GM21360 (cell line): Measurements from ENCODE around the gene SKA1.
A peak's percentile ranks its signal among the peaks of the same experiment; 100 is the strongest.

Source experiments
- ATAC-seq: cut with Tn5 transposase; IDR thresholded peaks from one replicate; pipeline ENCODE4 v1.9.1; 2021; ENCODE audit warnings: mild to moderate bottlenecking, moderate library complexity; ENCODE audit not compliant: unreplicated experiment

Gene SKA1

GRCh38 chr18:50374753-50375391 lies at the start of gene SKA1:
Gene SKA1, plus strand, starts transcription at chr18:50375046. Its CDS starts 785 bp downstream, at chr18:50375831.
- peak; percentile 94 for ATAC-seq

GRCh38 chr18:50327983-50328382 lies 46.9 kb upstream of the SKA1 start:
- ATAC-seq = no peak

- no peak for ATAC-seq
These were observed 44.7 kb upstream of the SKA1 start for GRCh38 chr18:50330176-50330575.

- no peak for ATAC-seq
These were observed 43.2 kb upstream of the SKA1 start for GRCh38 chr18:50331691-50332090.

- peak; percentile 77 for ATAC-seq
These were observed 40.2 kb upstream of the SKA1 start for GRCh38 chr18:50334546-50335152.

- ATAC-seq = no peak
These were observed 36.7 kb upstream of the SKA1 start for GRCh38 chr18:50338122-50338521.

- ATAC-seq = no peak
These were observed 36.1 kb upstream of the SKA1 start for GRCh38 chr18:50338715-50339114.

- ATAC-seq = no peak
These were observed 34.8 kb upstream of the SKA1 start for GRCh38 chr18:50340078-50340477.

GRCh38 chr18:50341443-50341842 lies 33.4 kb upstream of the SKA1 start:
- ATAC-seq = no peak

GRCh38 chr18:50350699-50351098 lies 24.1 kb upstream of the SKA1 start:
- ATAC-seq = no peak

- peak; percentile 81 for ATAC-seq
These were observed 18.6 kb upstream of the SKA1 start for GRCh38 chr18:50356036-50356945.

GRCh38 chr18:50358844-50359243 lies 16.0 kb upstream of the SKA1 start:
- ATAC-seq = no peak

GRCh38 chr18:50359806-50360205 lies 15.0 kb upstream of the SKA1 start:
- ATAC-seq = no peak

GRCh38 chr18:50360611-50361010 lies 14.2 kb upstream of the SKA1 start:
- no peak for ATAC-seq

- no peak for ATAC-seq
These were observed 5.2 kb upstream of the SKA1 start for GRCh38 chr18:50369672-50370071.

- no peak for ATAC-seq
These were observed 2.1 kb upstream of the SKA1 start for GRCh38 chr18:50372743-50373142.

- no peak for ATAC-seq
These were observed 1.2 kb upstream of the SKA1 start for GRCh38 chr18:50373561-50374219.

GRCh38 chr18:50374220-50374752 lies 560 bp upstream of the SKA1 start:
- ATAC-seq = no peak

GRCh38 chr18:50377061-50377798 lies 2.4 kb downstream of the SKA1 start:
- ATAC-seq = no peak

- ATAC-seq = no peak
These were observed 14.1 kb downstream of the SKA1 start for GRCh38 chr18:50388988-50389387.
